NCI-H146 treated with DMSO at 0.1 percent for 48 hours (cell line): ENCODE results near the gene PRDM16.

Experiments used
- DNase-seq: peaks from one replicate; lab custom pipeline; 2025; ENCODE audit not compliant: unreplicated experiment; lab: John Stamatoyannopoulos, UW

PRDM16 gene

DNA sequence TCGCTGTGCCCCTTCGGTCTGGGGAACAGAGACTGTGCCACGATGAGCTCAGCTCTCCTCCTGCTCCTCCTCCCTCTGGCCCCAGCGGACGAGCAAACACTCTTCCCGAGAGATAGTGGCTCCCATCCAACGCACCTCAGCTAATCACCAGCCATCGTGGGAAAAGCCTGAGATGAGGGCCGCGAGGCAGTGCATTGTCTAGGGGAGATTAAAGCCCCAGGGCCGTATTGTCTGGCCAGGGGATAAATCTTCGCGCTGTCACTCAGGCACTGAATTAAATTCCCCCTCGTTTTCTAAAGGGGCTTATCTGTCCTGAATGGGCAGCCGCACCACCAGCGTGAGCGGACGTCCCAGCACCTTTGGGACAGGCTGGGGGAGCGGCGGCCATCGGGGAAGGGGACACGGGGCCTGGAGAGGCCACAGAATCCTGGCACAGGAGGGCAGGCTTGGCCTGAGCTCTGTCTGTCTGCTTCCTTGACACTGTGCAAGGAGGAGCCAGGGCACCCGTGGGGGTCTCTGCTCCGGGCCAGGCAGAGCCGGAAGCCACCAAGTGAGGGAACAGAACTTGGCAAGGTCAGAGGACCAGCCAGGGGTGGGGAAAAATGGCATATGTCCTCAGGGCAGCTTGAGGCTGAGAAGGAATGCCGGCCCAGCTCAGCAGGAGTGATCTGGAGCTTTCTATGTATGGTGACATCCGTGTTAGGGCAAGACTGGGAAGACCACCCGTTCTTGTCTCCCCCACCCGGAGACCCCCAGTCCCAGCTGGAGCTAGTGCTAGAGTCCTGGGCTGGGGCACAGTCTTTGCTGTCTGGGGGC is 32.3 kb downstream of the PRDM16 start:
- DNase-seq: no peak

DNA sequence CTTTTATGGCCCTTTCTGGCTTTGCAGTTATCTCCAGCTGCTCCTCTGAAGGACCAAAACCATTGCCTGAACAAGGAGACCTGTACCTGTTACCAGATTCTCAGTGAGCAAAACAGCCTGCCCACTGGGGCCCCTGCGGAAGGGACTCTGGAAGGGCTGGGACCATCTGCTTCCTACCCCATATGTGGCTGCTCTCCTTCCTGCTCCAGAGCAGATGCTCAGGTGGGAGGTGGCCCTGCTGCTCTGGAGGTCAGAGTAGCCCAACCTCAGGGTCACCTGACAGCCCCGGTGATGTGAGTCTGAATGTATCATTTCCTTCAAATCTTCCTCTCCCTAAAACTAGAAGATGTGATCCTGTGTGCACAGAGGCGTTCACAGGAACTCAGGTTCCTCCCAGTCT is 33.6 kb downstream of the PRDM16 start:
- DNase-seq: no peak

DNA sequence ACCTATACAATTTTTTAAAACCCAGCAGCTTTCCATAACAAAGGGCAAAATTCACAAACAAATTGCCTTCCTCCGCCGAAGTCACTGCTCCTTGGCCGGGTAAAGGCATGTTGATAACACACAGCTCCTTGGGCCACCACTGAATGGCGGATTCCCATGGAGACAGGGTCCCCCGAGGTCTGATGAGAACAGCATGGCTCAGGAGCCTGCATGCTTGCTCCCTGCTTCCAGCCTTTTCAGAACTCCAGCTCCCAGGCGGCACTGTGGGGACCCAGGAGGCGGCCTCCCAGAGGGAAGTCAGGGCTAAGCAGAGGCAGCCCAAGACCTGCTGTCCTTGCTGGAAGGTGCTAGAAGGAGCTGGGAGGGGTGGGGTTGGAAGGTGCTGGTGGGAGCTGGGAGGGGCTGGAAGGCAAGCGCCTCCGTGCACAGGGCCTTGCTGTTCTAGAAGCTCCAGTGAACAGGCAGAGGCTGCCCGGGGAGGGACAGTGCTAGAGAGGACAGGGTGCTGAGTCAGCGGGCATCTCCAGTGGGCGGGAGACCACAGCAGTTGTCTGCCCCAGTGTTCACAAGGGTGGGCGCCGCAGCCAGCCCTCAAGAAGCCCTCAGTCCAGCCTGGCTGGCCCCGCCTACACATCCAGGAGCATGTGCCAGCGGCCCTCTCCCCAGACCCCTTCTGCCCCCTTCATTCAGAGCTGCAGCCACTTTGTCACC is 35.1 kb downstream of the PRDM16 start:
- no peak for DNase-seq

DNA sequence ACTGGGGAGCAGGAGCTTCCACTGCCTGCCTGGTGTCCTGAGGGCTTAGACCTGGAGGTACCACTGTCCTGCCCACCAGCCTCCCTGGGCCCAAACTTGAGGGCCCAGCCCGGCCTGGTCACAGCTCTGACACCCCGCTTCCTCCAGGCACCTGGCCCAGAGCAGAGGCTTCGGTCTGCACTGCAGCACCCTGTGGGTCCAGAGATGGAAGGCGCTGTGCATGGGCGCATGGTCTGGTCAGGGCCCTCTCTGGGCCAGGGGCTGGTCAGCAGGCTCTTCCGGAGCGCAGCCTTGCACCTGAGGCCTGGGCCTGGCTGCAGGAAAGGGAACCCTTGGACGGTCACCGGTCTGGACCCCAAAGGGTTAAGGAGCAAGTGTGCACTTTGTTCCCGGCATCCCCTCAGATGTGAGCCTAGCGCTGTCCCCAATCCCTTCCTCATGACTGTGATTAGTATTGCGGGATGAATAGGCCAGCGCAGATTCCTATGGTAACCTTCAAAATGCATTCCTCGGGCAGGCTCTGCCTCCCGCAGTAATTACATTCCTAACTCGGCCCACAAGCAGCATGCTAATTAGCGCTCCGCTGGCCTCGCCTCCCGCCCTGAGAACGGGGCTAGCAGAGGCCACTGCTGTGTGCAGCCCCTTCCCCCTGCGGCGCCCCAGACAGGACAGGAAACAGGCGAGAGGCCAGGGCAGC is 36.3 kb downstream of the PRDM16 start:
- no peak for DNase-seq

DNA sequence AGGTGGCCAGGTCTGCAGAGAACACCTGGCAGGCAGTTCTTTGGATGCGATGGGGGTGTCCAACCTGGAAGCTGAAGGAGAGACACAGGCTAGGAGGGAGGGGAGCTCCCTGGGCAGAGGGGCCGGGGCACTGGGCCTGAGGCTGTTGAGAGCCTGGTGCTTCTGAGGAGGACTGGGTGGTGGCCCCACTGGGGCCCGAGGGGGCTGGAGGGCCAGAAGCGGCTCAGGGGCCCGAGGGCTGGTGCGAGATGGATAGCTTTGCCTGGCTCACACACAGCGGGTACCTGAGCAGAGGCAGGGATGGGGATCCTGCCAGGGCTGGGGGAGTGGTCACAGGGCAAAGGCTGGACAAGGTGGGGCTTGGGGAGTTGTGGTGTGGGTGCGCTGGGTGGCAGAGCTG is 37.2 kb downstream of the PRDM16 start:
- no peak for DNase-seq

GRCh38 chr1:3107201-3107600 is 38.2 kb downstream of the PRDM16 start:
- DNase-seq: no peak

- DNase-seq: no peak
These were observed 40.4 kb downstream of the PRDM16 start for GRCh38 chr1:3109355-3109754.

DNA sequence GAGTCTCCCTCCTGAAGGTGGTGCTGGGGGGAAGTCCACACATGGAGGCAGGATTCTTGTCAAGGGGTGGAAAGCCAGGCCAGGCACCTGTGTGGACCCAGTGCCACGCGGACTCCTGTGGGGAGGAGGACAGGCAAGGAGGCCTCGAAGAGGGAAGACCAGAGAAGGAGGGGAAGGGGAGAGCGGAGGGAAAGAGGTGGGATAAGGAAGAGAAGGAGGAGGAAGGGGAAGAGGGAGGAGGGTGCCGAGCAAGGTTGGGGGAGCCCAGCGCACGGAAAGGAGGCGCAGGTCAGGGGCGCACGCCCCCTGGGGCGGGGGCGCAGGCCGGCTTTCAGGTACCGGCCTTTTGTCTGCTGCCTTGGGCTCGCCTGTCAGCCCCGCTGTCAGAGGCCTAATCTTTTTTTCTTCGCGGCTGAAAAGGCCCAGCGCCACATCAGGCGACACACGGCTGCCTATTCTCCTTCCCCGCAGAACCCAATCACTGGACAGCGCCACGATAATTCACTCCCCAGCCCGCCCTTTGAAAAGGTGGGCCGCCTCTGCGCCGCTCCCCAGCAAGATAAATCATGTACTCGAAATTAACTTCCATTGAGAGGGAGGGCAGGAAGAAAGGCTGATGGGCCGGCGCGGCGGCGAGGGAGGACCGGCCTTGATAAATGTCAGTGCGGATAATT is 42.5 kb downstream of the PRDM16 start:
- no peak for DNase-seq

- DNase-seq: no peak
These were observed 43.5 kb downstream of the PRDM16 start for GRCh38 chr1:3112526-3112925.

GRCh38 chr1:3113047-3113740 is 44.2 kb downstream of the PRDM16 start:
- no peak for DNase-seq

DNA sequence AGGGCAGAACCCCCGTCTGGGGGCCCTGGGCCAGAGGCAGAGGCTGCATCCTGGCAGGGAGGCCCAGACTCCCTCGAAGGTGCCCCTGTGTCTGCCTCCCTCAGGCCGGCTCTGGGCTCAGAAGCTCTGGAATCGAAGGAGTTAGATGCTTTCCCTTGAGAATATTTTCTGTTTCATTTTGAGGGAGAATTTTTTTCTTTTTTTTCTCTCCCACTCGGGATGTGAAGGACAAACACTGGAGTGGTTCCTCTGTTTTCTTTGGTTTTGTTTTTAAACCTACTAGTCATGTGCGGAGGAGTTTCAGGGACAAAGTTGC is 44.7 kb downstream of the PRDM16 start:
- DNase-seq: no peak

DNA sequence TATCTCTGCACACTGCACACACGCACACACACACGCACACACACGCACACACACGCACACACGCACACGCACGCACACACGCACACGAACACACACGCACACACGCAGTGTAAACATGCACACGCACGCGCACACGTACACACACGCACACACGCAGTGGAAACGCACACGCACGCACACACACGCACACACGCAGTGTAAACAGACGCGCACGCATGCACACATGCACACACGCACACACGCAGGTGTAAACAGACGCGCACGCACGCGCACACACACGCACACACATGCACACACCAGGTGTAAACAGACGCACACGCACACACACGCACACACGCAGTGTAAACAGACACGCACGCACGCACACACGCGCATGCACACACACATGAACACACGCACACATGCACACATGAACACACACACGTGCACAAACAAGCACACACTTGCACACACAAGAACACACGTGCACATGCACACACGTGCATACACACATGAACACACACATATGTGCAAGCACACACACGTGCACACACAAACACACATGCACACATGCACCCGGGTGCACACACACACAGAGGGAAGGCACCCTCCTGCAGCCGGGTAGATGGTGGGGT is 45.2 kb downstream of the PRDM16 start:
- no peak for DNase-seq

DNA sequence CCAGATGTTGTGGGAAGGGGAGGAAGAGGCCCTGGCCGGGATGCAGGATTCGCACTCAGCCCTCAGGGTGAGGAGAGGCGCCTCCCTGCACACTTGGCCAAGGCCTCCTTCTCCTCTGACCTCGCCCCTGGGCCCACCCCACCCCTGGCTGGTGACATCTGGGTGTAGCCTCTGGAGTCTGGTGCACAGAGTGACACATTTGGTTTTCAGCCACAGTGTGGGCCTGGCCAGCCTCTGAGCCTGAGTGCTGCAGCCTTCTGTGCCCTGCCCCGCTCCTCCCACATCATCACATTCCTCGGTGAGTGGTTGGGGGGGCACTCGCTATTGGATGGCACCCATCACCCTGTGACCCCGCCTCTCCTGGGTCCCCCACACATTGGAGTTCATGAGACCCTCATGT is 45.8 kb downstream of the PRDM16 start:
- no peak for DNase-seq

GRCh38 chr1:3115275-3116149 is 46.5 kb downstream of the PRDM16 start:
- DNase-seq: no peak

DNA sequence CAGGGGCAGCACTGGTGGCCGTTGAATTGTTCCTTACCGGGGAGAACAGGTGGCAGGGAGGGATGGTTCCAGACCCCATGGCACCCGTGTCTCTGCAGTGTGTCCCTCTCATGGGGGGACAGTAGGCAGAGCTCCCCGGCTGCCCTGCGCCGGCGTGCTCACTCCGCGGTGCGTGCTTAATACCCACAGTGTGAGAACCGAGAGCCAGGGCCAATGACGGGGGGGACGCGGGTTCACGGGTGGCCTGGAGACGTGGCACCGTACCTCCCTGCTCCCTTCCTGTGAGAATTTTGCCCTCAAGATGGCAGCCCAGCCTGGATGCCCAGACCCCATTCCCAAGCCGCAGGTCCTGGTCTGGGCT is 47.1 kb downstream of the PRDM16 start:
- no peak for DNase-seq

GRCh38 chr1:3116560-3116959 is 47.6 kb downstream of the PRDM16 start:
- DNase-seq: no peak

DNA sequence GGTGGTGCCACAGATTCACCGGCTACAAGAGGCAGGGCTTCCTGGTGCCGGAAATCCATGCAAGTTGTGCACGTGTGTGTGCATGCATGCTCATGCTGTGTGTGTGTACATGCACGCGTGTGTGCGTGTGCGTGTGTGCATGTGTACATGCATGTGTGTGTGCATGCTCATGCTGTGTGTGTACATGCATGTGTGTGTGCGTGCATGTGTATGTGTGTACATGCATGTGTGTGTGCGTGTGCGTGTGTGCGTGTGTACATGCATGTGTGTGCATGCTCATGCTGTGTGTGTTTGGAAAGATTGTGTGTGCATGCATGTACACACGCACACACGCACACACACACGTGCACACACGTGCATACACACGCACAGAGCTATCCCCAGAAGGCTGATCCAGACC is 48.9 kb downstream of the PRDM16 start:
- no peak for DNase-seq

GRCh38 chr1:3119061-3119460 is 50.1 kb downstream of the PRDM16 start:
- no peak for DNase-seq

- no peak for DNase-seq
These were observed 50.7 kb downstream of the PRDM16 start for GRCh38 chr1:3119725-3120124.

DNA sequence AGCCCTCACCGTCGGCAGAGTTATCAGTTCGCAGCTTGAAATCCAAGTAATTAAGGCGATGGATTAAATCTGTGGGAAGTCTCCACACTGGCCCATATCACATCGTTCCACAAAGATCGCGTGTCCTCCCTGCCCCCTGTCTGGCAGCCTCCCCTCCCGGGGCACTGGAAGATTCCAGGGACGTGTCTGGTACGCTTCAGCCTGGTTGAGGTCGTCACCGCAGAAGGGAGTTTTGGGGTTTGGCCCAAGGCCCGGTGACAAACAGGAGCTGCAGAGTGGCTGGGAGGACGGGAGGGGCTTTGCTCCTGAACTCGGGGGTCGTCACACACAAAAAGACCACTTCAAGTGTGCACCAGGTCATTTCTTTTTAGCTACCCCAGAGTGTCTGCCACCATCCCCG is 51.1 kb downstream of the PRDM16 start:
- no peak for DNase-seq
